ENCODE measurements around the gene NDUFA9.

DNA sequence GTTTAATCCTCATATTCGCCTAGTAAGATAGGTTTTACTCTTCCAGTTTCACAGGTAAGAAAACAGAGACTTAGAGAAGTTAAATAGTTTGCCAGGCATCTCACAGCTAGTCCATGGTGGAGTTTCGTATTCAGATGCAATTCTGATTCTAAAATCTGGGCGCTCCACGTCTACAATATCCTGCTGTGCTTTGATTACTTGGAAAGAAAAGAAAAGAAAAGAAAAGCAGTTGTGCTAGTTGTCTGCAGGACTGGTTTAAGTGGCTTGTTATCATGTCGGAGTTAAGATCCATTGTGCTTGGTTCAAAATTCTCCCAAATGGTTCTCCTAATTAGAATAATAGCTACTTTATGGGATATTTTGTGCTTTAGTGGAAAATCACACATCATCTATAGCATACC is 18.7 kb upstream of the NDUFA9 start:
- TF ChIP-seq, protein P1, sequence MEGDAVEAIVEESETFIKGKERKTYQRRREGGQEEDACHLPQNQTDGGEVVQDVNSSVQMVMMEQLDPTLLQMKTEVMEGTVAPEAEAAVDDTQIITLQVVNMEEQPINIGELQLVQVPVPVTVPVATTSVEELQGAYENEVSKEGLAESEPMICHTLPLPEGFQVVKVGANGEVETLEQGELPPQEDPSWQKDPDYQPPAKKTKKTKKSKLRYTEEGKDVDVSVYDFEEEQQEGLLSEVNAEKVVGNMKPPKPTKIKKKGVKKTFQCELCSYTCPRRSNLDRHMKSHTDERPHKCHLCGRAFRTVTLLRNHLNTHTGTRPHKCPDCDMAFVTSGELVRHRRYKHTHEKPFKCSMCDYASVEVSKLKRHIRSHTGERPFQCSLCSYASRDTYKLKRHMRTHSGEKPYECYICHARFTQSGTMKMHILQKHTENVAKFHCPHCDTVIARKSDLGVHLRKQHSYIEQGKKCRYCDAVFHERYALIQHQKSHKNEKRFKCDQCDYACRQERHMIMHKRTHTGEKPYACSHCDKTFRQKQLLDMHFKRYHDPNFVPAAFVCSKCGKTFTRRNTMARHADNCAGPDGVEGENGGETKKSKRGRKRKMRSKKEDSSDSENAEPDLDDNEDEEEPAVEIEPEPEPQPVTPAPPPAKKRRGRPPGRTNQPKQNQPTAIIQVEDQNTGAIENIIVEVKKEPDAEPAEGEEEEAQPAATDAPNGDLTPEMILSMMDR (IDR thresholded peaks at IDR 0.05 in 8 of 11, conservative IDR thresholded peaks at IDR 0.05 in 3 of 11) = no peak
- TF ChIP-seq POLR2AphosphoS5 (IDR thresholded peaks at IDR 0.05) (no peak), POLR2A (IDR thresholded peaks at IDR 0.05) (no peak)

All from spleen (tissue), 7 donors.